ENCODE results near the gene CFAP97D2.
"Not testable (repeated sequence)": the region's sequence is repeated elsewhere in the genome, so short reads cannot be mapped to it uniquely, and the experiment has no call there.

CFAP97D2 gene
- total RNA-seq = 0 to 0.12 (median 0.02) reads per million in 18 experiments

DNA sequence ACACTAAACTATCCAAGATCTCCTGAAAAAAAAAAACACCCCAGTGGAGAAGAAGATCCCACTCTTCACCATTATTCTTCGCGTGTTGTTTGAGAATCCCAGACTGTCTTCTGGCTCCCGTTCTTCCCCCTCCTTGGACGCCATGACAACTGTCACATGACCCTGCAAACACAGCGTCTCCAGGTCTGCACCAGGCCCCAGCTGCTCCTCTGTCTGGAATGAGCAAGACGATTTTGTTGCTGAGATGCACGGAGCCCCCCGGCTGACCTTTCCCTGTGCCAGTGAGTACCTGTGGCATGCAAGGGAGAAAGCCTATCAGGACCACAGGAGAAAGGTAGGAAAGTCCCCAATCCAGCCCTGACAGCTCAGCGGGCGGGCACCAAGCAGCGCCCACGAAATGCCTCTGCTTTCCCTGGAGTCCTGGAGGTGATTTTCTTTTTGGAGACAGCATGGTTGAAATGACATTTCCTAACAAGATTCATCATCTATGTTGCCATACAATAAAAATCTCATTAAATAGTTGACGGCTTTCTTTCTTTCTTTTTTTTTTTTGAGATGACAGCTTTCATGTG is at the start of gene CFAP97D2:
Gene CFAP97D2 (plus strand): TSS at position 171 of the 572 bp plus-strand sequence. CDS start 74 bp downstream, at position 245.
- DNase-seq = no peak

DNA sequence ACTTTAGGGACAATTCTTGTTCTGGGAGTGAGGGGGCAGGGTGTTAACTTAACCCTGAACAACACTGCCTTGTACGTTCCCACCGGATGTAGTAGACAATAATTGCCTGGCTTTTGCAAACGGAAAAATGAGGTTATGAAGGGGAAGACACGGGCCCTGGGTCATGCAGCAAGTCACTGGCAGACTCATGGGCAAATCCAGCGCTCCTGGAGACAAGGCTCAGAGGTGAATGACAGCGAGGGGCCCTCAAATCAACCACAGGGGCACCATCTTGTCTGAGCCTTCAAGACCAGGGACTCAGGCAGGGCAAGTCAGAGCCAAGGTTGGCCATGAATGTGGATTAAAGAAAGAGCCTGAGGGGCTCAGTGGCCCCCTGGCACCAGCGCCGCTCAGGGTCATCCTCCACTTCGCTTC is 49.4 kb upstream of the CFAP97D2 start:
- no peak for DNase-seq

GRCh38 chr13:114130131-114130836 is 48.8 kb upstream of the CFAP97D2 start:
- no peak for DNase-seq

DNA sequence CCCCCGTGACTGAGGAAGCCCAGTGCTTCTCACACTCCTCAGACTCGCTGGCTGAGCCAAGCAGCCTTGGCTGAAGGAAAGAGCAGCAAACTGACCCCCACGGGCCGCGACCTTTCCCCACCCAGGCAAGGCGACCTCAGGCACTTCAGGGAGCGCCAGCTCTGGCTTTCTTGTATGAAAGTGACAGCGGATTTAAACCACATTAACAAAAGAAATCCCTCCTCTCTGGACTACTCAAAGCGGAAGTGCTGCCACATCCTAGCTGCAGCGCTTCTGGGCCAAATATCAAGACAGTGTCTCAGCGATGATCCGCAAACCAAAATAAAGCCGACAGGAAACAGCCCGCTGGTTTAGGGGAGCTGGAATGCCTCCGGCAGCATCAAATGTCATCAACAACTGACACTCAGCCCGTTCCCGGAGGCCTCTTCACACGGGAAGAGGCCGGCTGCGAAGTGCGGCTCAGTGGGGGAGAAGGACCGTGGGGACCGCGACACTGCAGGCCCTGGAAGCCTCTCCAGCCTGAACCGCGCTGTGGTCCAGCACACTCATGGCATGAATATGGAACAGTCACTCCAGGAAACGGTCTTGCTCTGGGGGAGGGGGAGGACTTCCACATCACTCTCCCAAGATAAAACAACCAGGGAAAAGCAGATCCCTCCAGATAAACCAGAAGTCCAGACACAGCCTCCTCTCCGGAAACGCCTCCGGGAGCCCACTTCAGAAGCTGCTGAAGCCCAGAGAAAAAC is 48.0 kb upstream of the CFAP97D2 start:
- DNase-seq = peak; percentile 65 to 68

- DNase-seq = peak in 1 of 2 donors; percentile 57
Observed at GRCh38 chr13:114131583-114132418, 47.3 kb upstream of the CFAP97D2 start.

- peak; percentile 71 to 82 for DNase-seq
Observed at GRCh38 chr13:114132419-114133121, 46.5 kb upstream of the CFAP97D2 start, which contains the start of gene RASA3. Gene RASA3, minus strand, starts transcription at chr13:114132623. Its CDS starts 134 bp downstream, at chr13:114132489.

- not testable (repeated sequence) for DNase-seq
Observed at GRCh38 chr13:114133126-114133525, 45.9 kb upstream of the CFAP97D2 start.

DNA sequence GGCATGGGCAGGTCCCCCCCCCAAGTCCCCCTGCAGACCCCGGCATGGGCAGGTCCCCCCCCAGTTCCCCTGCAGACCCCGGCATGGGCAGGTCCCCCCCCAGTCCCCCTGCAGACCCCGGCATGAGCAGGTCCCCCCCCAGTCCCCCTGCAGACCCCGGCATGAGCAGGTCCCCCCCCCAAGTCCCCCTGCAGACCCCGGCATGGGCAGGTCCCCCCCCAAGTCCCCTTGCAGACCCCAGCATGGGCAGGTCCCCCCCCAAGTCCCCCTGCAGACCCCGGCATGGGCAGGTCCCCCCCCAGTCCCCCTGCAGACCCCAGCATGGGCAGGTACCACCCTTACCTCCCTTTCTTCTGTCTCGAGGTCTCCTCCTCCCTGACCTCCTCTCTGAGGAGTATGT is 45.5 kb upstream of the CFAP97D2 start:
- not testable (repeated sequence) for DNase-seq

DNA sequence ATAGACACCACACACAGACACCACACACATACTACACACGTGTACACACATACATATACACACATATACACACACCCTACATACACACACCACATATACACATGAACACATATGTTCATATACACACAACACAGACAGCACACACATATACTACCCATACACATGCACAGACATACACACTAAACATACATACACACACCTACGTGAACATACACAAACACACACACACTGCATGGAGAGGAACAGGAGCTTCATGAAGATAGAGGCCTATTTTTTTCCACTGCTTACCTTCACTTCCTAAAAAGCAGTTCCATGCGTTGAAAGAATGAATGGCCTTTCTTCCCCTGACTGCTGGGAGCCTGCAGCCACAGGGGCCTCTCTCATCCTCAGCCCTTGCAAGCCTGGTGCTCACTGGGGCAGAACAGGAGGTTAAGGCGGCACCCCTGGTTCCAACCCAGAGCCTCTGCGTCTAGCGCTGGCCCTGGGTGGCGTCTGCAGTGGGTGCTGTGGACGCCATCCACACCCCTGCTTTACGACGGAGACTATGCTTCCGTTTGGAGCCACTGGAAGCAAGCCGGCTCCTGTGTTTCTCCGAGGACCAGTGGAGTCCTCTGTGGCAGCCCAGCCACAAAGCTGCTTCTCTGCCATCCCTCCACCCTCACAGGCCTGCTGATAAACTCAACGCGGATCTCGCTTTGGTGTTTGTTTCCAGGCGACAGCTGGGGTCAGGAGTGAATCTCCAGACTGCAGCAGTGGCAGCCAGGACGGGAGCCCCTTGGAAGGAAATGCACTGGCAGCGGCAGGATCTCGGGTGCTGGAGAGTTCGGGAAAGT is 44.7 kb upstream of the CFAP97D2 start:
- no peak for DNase-seq

DNA sequence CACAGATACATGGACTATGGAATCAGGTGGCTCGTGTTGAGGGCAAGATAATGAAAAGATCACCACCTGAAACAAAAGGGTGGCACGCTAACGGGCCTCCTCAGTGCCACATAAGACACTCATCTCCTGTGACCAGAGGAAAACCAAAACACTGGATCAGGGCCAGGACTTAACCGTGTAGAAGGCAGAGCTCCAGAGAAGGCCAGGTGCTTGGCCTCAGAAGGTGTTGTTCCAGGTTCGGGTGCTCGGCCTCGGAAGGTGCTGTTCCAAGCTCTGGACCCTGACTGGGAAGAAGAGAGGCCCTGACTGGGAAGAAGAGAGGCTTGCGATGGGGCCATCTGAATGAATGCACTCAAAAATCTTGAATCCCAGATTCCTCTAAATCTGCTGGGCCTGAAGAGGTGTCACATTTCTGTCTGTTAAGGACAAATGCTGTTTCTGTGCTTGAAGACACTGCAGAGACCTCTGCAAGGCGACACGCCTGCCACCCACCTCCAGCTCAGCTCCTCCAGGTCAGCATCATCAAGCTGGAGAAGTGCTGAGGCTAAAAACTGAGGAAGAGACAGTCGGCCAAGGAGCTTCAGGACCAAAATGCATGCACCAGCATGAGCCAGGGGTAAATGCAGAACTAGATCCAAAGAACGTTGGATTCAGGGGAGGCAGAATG is 44.0 kb upstream of the CFAP97D2 start:
- DNase-seq = no peak

- no peak for DNase-seq
Observed at GRCh38 chr13:114135731-114136171, 43.3 kb upstream of the CFAP97D2 start.

DNA sequence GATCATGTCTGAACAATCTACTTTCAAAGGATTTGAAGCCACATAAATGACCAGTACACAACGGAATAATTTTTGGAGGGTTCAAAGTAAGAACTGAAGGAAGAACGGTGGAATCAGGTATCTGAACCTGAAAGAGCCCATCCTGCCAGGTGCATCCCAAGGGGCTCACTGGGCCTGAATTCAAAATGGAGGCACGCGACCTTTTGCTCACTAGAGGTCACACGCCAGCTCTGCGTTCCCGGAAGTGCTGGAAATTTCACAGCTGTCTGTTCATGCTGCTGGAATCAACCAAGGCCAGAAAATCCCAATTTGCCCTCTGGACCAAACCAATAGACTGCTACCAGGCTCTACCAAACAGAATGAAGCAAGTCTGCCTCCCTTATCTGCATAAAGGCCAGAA is 42.5 kb upstream of the CFAP97D2 start:
- DNase-seq = no peak

- no peak for DNase-seq
Observed at GRCh38 chr13:114140131-114140905, 38.7 kb upstream of the CFAP97D2 start.

DNA sequence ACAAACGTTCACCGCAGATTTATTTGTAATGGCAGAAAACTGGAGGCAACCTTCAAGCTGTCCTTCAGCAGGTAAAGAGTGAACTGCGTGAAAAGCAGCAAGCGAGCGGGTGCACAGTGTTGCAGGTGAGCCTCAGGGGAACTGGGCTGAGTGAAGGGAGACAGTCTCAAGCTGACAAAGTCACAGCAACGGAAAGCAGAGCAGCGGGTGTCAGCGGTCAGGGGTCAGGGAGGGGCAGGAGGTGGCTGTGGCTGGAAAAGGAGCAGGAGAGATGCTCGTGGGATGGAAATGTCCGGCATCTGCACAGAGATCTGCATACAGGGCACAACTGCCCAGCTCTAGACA is 38.2 kb upstream of the CFAP97D2 start:
- DNase-seq = no peak

- DNase-seq = no peak
Observed at GRCh38 chr13:114141261-114141996, 37.6 kb upstream of the CFAP97D2 start.

DNA sequence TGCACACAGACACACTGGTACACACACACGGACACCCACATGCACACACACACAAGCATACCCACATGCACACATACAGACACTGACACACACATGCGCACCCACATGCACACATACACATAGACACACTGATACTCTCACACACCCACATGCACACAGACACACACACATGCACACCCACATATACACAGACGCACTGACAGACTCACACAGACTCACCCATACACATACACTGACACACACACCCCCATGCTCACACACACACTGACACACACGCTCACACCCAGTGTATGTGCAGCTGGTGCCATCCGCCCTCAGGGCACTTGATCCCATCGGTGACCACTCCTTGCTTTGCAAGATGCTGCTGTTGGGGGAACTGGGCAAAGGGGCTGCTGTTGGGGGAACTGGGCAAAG is 36.9 kb upstream of the CFAP97D2 start:
- DNase-seq = no peak

GRCh38 chr13:114142640-114143490 is 36.2 kb upstream of the CFAP97D2 start:
- peak; percentile 64 to 75 for DNase-seq
